ENCODE data around the gene ZSCAN9. TPM values are rescaled to one million over a fixed set of nuclear protein-coding genes. Genes with fewer than 3 reads are reported as not detected.

The ZSCAN9 gene
- total and polyA plus RNA-seq, 9 of the 15 experiments (the other 6 are each of a cell fraction or from before 2014, with no cell fraction given): 18.8 to 48.9 (median 28.7) TPM

- TF ChIP-seq FOXP4 (CRISPR knock-in tag; IDR thresholded peaks at IDR 0.05; ENCODE audit: borderline replicate concordance) (no peak), ZNF57 (CRISPR knock-in tag; IDR thresholded peaks at IDR 0.05) (no peak), ZNF592 (IDR thresholded peaks at IDR 0.05) (no peak; the same call in 1 of the 2 replicates), CREM (IDR thresholded peaks at IDR 0.05; ENCODE audit: low read depth) (peak; percentile 74), MCM7 (IDR thresholded peaks at IDR 0.05) (no peak), CHD2 (IDR thresholded peaks at IDR 0.05; ENCODE audit: low read depth, low read length) (peak; percentile 41; the same call in 1 of the 2 replicates), ZNF445 (CRISPR knock-in tag; IDR thresholded peaks at IDR 0.05; ENCODE audit: low read depth) (no peak), MCM2 (IDR thresholded peaks at IDR 0.05; ENCODE audit: low read depth) (no peak), ZNF79 (CRISPR knock-in tag; IDR thresholded peaks at IDR 0.05; ENCODE audit: low read depth) (no peak), ZBTB7A (IDR thresholded peaks at IDR 0.05; ENCODE audit: borderline replicate concordance, control insufficient read depth, low read depth, low read length) (peak; percentile 68), CBX3 (IDR thresholded peaks at IDR 0.05; ENCODE audit: borderline replicate concordance in 1 of 2, low read length in 2 of 2) (peak in 1 of 2 experiments; percentile 84; a peak in 2 of 3 replicates), ZNF197 (CRISPR knock-in tag; IDR thresholded peaks at IDR 0.05; ENCODE audit: low read depth) (peak; percentile 28; the same call in 1 of the 2 replicates), NCOR1 (IDR thresholded peaks at IDR 0.05) (no peak; the same call in 1 of the 2 replicates), PHB (CRISPR knock-in tag; IDR thresholded peaks at IDR 0.05) (no peak), GATAD2B (IDR thresholded peaks at IDR 0.05; ENCODE audit: borderline replicate concordance) (peak; percentile 42; the same call in 1 of the 2 replicates), IRF2 (CRISPR knock-in tag; IDR thresholded peaks at IDR 0.05) (no peak), GATA2 (CRISPR knock-in tag; IDR thresholded peaks at IDR 0.05) (no peak), ILF3 (IDR thresholded peaks at IDR 0.05; ENCODE audit: borderline replicate concordance) (no peak), CREB1 (IDR thresholded peaks at IDR 0.05) (peak; percentile 60; the same call in 1 of the 2 replicates), CREB1 (CRISPR knock-in tag; IDR thresholded peaks at IDR 0.05) (peak; percentile 51; the same call in 1 of the 2 replicates), MIER1 (IDR thresholded peaks at IDR 0.05; ENCODE audit: low read depth) (no peak; the same call in 1 of the 2 replicates)
- TF ChIP-seq, protein P1, sequence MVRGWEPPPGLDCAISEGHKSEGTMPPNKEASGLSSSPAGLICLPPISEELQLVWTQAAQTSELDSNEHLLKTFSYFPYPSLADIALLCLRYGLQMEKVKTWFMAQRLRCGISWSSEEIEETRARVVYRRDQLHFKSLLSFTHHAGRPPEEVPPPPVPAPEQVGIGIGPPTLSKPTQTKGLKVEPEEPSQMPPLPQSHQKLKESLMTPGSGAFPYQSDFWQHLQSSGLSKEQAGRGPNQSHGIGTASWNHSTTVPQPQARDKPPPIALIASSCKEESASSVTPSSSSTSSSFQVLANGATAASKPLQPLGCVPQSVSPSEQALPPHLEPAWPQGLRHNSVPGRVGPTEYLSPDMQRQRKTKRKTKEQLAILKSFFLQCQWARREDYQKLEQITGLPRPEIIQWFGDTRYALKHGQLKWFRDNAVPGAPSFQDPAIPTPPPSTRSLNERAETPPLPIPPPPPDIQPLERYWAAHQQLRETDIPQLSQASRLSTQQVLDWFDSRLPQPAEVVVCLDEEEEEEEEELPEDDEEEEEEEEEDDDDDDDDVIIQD (CRISPR knock-in tag; IDR thresholded peaks at IDR 0.05): no peak
Measured at GRCh38 chr6:28225056-28225834, at the start of gene ZSCAN9 (continued).

Measured in K562 (cell line).